ENCODE measurements around the gene FLNC. TPM values are rescaled to one million over a fixed set of nuclear protein-coding genes. Genes with fewer than 3 reads are reported as not detected.

FLNC gene
- total and polyA plus RNA-seq, 2 donors (not counting 1 experiment from before 2014, with no cell fraction given) = 0.01 TPM; not detected in 1

- Histone ChIP-seq H3K79me2 (ENCODE audit: control insufficient read depth, insufficient read depth, low read length) (no peaks in the 10 kb centered on the region), H3K27me3 (replicated peaks in 1 of 4; ENCODE audit: control extremely low read depth in 1 of 4, control insufficient read depth in 3 of 4, insufficient read depth in 4 of 4, low read length in 3 of 4) (no peaks in the 10 kb centered on the region), H4K20me1 (ENCODE audit: control insufficient read depth, insufficient read depth, low read length, poor library complexity, severe bottlenecking) (no peaks in the 10 kb centered on the region), H3K9ac (ENCODE audit: low read length) (no peak overlapping the region), H3K4me2 (replicated peaks; ENCODE audit: low read depth, low read length, poor library complexity, severe bottlenecking) (no peak overlapping the region), H3K4me3 (ENCODE audit: control extremely low read depth in 1 of 5, extremely low read depth in 1 of 5, insufficient read depth in 1 of 5, low read depth in 2 of 5, low read length in 4 of 5) (no peak overlapping the region), H3K4me1 (ENCODE audit: control insufficient read depth in 2 of 2, insufficient read depth in 2 of 2, low read length in 2 of 2) (peaks cover 9 to 15% of the 10 kb centered on the region in 2 donors), H3K9me3 (ENCODE audit: control extremely low read depth in 1 of 3, control insufficient read depth in 2 of 3, insufficient read depth in 1 of 3, low read length in 2 of 3) (no peaks in the 10 kb centered on the region), H3K36me3 (replicated peaks in 1 of 2; ENCODE audit: control extremely low read depth in 1 of 2, control insufficient read depth in 1 of 2, extremely low read depth in 1 of 2, insufficient read depth in 2 of 2, low read length in 1 of 2) (no peaks in the 10 kb centered on the region), H3K27ac (ENCODE audit: low read length in 2 of 2) (no peak overlapping the region), H2AFZ (ENCODE audit: insufficient read depth, low read depth, low read length, poor library complexity, severe bottlenecking) (no peak overlapping the region)
- 99% methylated on average over 8 of the region's 9 CpGs for WGBS (ENCODE audit: insufficient coverage)
- Mint-ChIP-seq H3K27ac (no peak overlapping the region), H3K4me3 (peak overlapping the region; percentile 80), H3K27me3 (no peaks in the 10 kb centered on the region), H3K9me3 (ENCODE audit: insufficient read depth) (no peaks in the 10 kb centered on the region), H3K4me1 (peaks cover 9% of the 10 kb centered on the region)
- ATAC-seq (ENCODE audit: low read depth) (no peak), DNase-seq (no peak)
- ChIA-PET POLR2A (no interaction called here), CTCF (interaction anchor here (2.0 kb wide), 1 partner anchor 95 kb away, joined by 4 read pairs; no protein-coding TSS in a partner anchor)
- intact Hi-C loops (cut with micrococcal nuclease) = no loop called here
- TF ChIP-seq EZH2 (IDR thresholded peaks at IDR 0.05; ENCODE audit: borderline replicate concordance, insufficient read depth, low read depth, low read length, poor library complexity, severe bottlenecking) (no peak), CTCF (IDR thresholded peaks at IDR 0.05) (no peak)
Observed at GRCh38 chr7:128788446-128789412, 41.5 kb upstream of the FLNC start.

Data from B cell (primary cell).